Measurements from ENCODE around the gene GLTP. TPM values are rescaled to one million over a fixed set of nuclear protein-coding genes. Genes with fewer than 3 reads are reported as not detected.
"Not testable (repeated sequence)": the region's sequence is repeated elsewhere in the genome, so short reads cannot be mapped to it uniquely, and the experiment has no call there.

Gene GLTP
- total and polyA plus RNA-seq, 3 donors from 2014 or later: 20.0 to 27.1 (median 23.1) TPM

GRCh38 chr12:109870648-109871047 lies 9.7 kb downstream of the GLTP start:
- Histone ChIP-seq H3K4me1 (no peaks in the 10 kb centered on the region), H3K27ac (no peak overlapping the region), H3K36me3 (ENCODE audit: low read depth, missing control alignments) (no peaks in the 10 kb centered on the region), H3K27me3 (no peaks in the 10 kb centered on the region), H3K4me3 (no peak overlapping the region), H3K9me3 (no peaks in the 10 kb centered on the region)
- no peak for DNase-seq
- WGBS, 2 donors: 80 to 81% methylated on average over 2 of the region's 2 CpGs
- TF ChIP-seq POLR2A (IDR thresholded peaks at IDR 0.05) (no peak), CTCF (IDR thresholded peaks at IDR 0.05) (no peak)
- intact Hi-C loops (cut with DNase I; ENCODE audit: low total_unique reads): loop anchor here (10.0 kb wide), 1 partner anchor 66 kb away; no protein-coding TSS in a partner anchor

GRCh38 chr12:109868182-109869051 lies 11.9 kb downstream of the GLTP start:
- H3K4me3 ChIP-seq: no peak overlapping the region
- no peaks in the 10 kb centered on the region for H3K9me3 ChIP-seq
- H3K27ac ChIP-seq: no peak overlapping the region
- H3K36me3 ChIP-seq (ENCODE audit: low read depth, missing control alignments): no peaks in the 10 kb centered on the region
- DNase-seq: no peak
- WGBS, 2 donors: 86 to 91% methylated on average over 9 of the region's 9 CpGs
- peaks cover 9% of the 10 kb centered on the region for H3K4me1 ChIP-seq
- TF ChIP-seq CTCF (IDR thresholded peaks at IDR 0.05) (no peak), POLR2A (IDR thresholded peaks at IDR 0.05) (no peak)
- intact Hi-C loops (cut with DNase I; ENCODE audit: low total_unique reads): no loop called here
- H3K27me3 ChIP-seq: no peaks in the 10 kb centered on the region

GRCh38 chr12:109864916-109865315 lies 15.4 kb downstream of the GLTP start:
- Histone ChIP-seq H3K9me3 (no peaks in the 10 kb centered on the region), H3K27me3 (no peaks in the 10 kb centered on the region), H3K4me3 (no peak overlapping the region), H3K36me3 (ENCODE audit: low read depth, missing control alignments) (no peaks in the 10 kb centered on the region), H3K27ac (no peak overlapping the region), H3K4me1 (peaks cover 9% of the 10 kb centered on the region)
- 77 to 90% methylated on average over 3 of the region's 3 CpGs for WGBS, 2 donors
- no peak for TF ChIP-seq POLR2A (IDR thresholded peaks at IDR 0.05)
- TF ChIP-seq CTCF (IDR thresholded peaks at IDR 0.05): no peak
- no peak for DNase-seq
- intact Hi-C loops (cut with DNase I; ENCODE audit: low total_unique reads): no loop called here

GRCh38 chr12:109863847-109864712 lies 16.3 kb downstream of the GLTP start:
- 69 to 74% methylated on average over 4 to 9 of the region's 9 CpGs for WGBS, 2 donors
- H3K9me3 ChIP-seq: no peaks in the 10 kb centered on the region
- peaks cover 9% of the 10 kb centered on the region for H3K4me1 ChIP-seq
- no peaks in the 10 kb centered on the region for H3K27me3 ChIP-seq
- DNase-seq: no peak
- H3K27ac ChIP-seq: no peak overlapping the region
- TF ChIP-seq POLR2A (IDR thresholded peaks at IDR 0.05): no peak
- TF ChIP-seq CTCF (IDR thresholded peaks at IDR 0.05): no peak
- H3K4me3 ChIP-seq: no peak overlapping the region
- H3K36me3 ChIP-seq (ENCODE audit: low read depth, missing control alignments): no peaks in the 10 kb centered on the region
- intact Hi-C loops (cut with DNase I; ENCODE audit: low total_unique reads): no loop called here

- DNase-seq; H3K4me1 ChIP-seq; intact Hi-C loops (cut with DNase I; ENCODE audit: low total_unique reads); H3K27ac ChIP-seq; H3K27me3 ChIP-seq; H3K9me3 ChIP-seq; H3K36me3 ChIP-seq (ENCODE audit: low read depth, missing control alignments); H3K4me3 ChIP-seq: not testable (repeated sequence)
- 89 to 96% methylated on average over 9 of the region's 9 CpGs for WGBS, 2 donors
Measured at GRCh38 chr12:109862491-109862890, 17.9 kb downstream of the GLTP start.
